ENCODE measurements around the gene MRPS6. TPM values are rescaled to one million over a fixed set of nuclear protein-coding genes. Genes with fewer than 3 reads are reported as not detected.

Gene MRPS6
- total and polyA plus RNA-seq, 10 of the 15 experiments (the other 5 are each of a cell fraction or from before 2014, with no cell fraction given) = 32.5 to 232 (median 90.3) TPM

- no peak for TF ChIP-seq ZNF687 (IDR thresholded peaks at IDR 0.05)
- no peak for TF ChIP-seq ZBTB11 (CRISPR knock-in tag; IDR thresholded peaks at IDR 0.05)
Observed at GRCh38 chr21:34123609-34124008, 50.2 kb downstream of the MRPS6 start (continued).

- no TSS peak for BruUV-seq (replicated peaks)
- ATAC-seq = no peak
- H3K9me3 ChIP-seq (replicated peaks; ENCODE audit: control insufficient read depth, insufficient read depth, low read length) = no peaks in the 10 kb centered on the region
- ChIA-PET CTCF (interaction anchor here (1.9 kb wide), 1 partner anchor 25 kb away, joined by 6 read pairs; no protein-coding TSS in a partner anchor), SMC1A (ENCODE audit: uncharacterized antibody, unreplicated experiment) (no interaction called here), RAD21 (ENCODE audit: unreplicated experiment) (no interaction called here), POLR2A (no interaction called here)
- no peak for FAIRE-seq
- no peak overlapping the region for H3K4me3 ChIP-seq
- no peak overlapping the region for H2AFZ ChIP-seq (ENCODE audit: control insufficient read depth, low read depth, low read length)
- H4K20me1 ChIP-seq (ENCODE audit: control insufficient read depth, insufficient read depth) = no peaks in the 10 kb centered on the region; the same call in 1 of the 2 replicates
- no peaks in the 10 kb centered on the region for H3K27me3 ChIP-seq (replicated peaks in 1 of 2; ENCODE audit: control insufficient read depth in 2 of 2, insufficient read depth in 2 of 2, low read length in 1 of 2)
- H3K9ac ChIP-seq (ENCODE audit: control insufficient read depth, insufficient read depth, low read length) = no peak overlapping the region
- no peak for DNase-seq (ENCODE audit: low read depth, low spot score)
- no peaks in the 10 kb centered on the region for H3K4me1 ChIP-seq (ENCODE audit: control insufficient read depth, insufficient read depth, low read length)
- H3K79me2 ChIP-seq (ENCODE audit: control insufficient read depth, insufficient read depth, low read length) = peaks cover 1% of the 10 kb centered on the region
- 87% methylated on average over 10 of the region's 10 CpGs for WGBS (ENCODE audit: insufficient coverage, insufficient replicate concordance, low lambda C conversion rate, missing lambda C conversion rate)
- H3K36me3 ChIP-seq (ENCODE audit: control insufficient read depth in 2 of 2, insufficient read depth in 2 of 2, low read length in 1 of 2) = peaks cover 5 to 28% of the 10 kb centered on the region in 2 experiments
- in situ Hi-C loops (cut with MboI) (no loop called here), intact Hi-C loops (cut with micrococcal nuclease; ENCODE audit: unreplicated experiment) (no loop called here)
- no peak overlapping the region for H3K4me2 ChIP-seq (ENCODE audit: control insufficient read depth, insufficient read depth)
- H3K27ac ChIP-seq (ENCODE audit: control insufficient read depth, insufficient read depth) = no peak overlapping the region
- no peak for TF ChIP-seq SMC3 (IDR thresholded peaks at IDR 0.05; ENCODE audit: borderline replicate concordance, low read length)
- no peak for TF ChIP-seq GABPA (IDR thresholded peaks at IDR 0.05; ENCODE audit: low read depth)
- no peak for TF ChIP-seq NFIC (IDR thresholded peaks at IDR 0.05; ENCODE audit: low read depth, low read length)
- TF ChIP-seq TBL1XR1 (IDR thresholded peaks at IDR 0.05; ENCODE audit: low read depth, low read length) = no peak
- no peak for TF ChIP-seq PBX3 (IDR thresholded peaks at IDR 0.05; ENCODE audit: insufficient replicate concordance, low read depth, low read length)
- TF ChIP-seq ASH2L (IDR thresholded peaks at IDR 0.05; ENCODE audit: borderline replicate concordance, low read depth) = no peak
- no peak for TF ChIP-seq SMAD5 (IDR thresholded peaks at IDR 0.05; ENCODE audit: low read depth)
- TF ChIP-seq MYB (IDR thresholded peaks at IDR 0.05; ENCODE audit: borderline replicate concordance, low read depth, low read length) = no peak
- TF ChIP-seq SKIL (IDR thresholded peaks at IDR 0.05; ENCODE audit: low read depth, poor library complexity, severe bottlenecking) = no peak
Observed at GRCh38 chr21:34126269-34126668, 52.9 kb downstream of the MRPS6 start.

Measured in GM12878 (cell line).